Effector memory CD4-positive, alpha-beta T cell (primary cell): Measurements from ENCODE around the gene PEMT.

Source experiments
- DNase-seq, 3 donors: peaks; one replicate each; pipeline ENCODE4 v3.0.0-alpha.2; 2020
- H3K27ac ChIP-seq: 2 replicates; pipeline ENCODE4 v1.7.0; 2013; ENCODE audit warnings: mild to moderate bottlenecking, low read length, moderate library complexity; ENCODE audit not compliant: insufficient read depth, poor library complexity, severe bottlenecking
- H3K27me3 ChIP-seq: replicated peaks from 2 replicates; pipeline ENCODE4 v1.7.0; 2013; ENCODE audit warnings: mild to moderate bottlenecking, low read length; ENCODE audit not compliant: insufficient read depth, control insufficient read depth, poor library complexity, severe bottlenecking
- H3K36me3 ChIP-seq: 2 replicates; pipeline ENCODE4 v1.7.0; 2013; ENCODE audit warnings: mild to moderate bottlenecking, low read length, moderate library complexity; ENCODE audit not compliant: control insufficient read depth, insufficient read depth
- H3K4me1 ChIP-seq: 2 replicates; pipeline ENCODE4 v1.7.0; 2013; ENCODE audit warnings: low read length, mild to moderate bottlenecking; ENCODE audit not compliant: control insufficient read depth, insufficient read depth, poor library complexity, severe bottlenecking
- H3K4me3 ChIP-seq: 2 replicates; pipeline ENCODE4 v1.7.0; 2013; ENCODE audit warnings: low read length, low read depth, mild to moderate bottlenecking; ENCODE audit not compliant: insufficient read depth, poor library complexity, severe bottlenecking
- H3K9me3 ChIP-seq: 2 replicates; pipeline ENCODE4 v1.7.0; 2013; ENCODE audit warnings: mild to moderate bottlenecking, low read length, moderate library complexity; ENCODE audit not compliant: control insufficient read depth

The PEMT gene

GRCh38 chr17:17460038-17460437, 131.5 kb downstream of the PEMT start:
- no peaks in the 10 kb centered on the region for H3K27me3 ChIP-seq
- H3K4me3 ChIP-seq, result no peak overlapping the region
- no peaks in the 10 kb centered on the region for H3K36me3 ChIP-seq
- H3K9me3 ChIP-seq, result no peaks in the 10 kb centered on the region
- H3K27ac ChIP-seq, result no peak overlapping the region
- DNase-seq, result no peak
- H3K4me1 ChIP-seq, result no peaks in the 10 kb centered on the region

GRCh38 chr17:17457680-17458079, 133.8 kb downstream of the PEMT start:
- Histone ChIP-seq H3K27ac (no peak overlapping the region), H3K4me3 (no peak overlapping the region), H3K36me3 (no peaks in the 10 kb centered on the region), H3K27me3 (no peaks in the 10 kb centered on the region), H3K4me1 (no peaks in the 10 kb centered on the region), H3K9me3 (no peaks in the 10 kb centered on the region)
- no peak for DNase-seq

DNA sequence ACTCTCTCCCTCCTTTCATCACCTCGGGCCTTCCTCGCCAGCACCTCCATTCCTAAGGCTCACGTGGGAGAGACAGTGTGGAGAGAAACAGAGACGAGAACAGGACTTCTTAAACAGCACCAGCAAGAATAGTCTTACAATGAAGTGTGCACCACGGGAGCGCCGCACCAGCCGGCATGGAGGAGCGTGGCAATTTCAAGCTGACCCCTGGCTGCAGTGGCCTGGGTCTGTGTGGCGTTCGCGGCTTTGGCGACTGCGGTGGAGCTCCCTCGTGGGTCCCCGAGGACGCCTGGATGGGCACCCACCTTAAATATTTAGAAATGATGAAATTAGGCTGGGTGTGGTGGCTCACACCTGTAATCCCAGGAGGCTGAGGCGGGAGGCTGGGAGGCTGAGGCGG, 135.3 kb downstream of the PEMT start:
- H3K4me1 ChIP-seq, result no peaks in the 10 kb centered on the region
- no peaks in the 10 kb centered on the region for H3K36me3 ChIP-seq
- H3K4me3 ChIP-seq, result no peak overlapping the region
- H3K27ac ChIP-seq, result no peak overlapping the region
- no peak for DNase-seq
- H3K9me3 ChIP-seq, result no peaks in the 10 kb centered on the region
- no peaks in the 10 kb centered on the region for H3K27me3 ChIP-seq
